Measurements from ENCODE around the gene FOXJ3.

GRCh38 chr1:42311897-42312296 is 23.1 kb downstream of the FOXJ3 start:
- no peak for TF ChIP-seq CTCF (IDR thresholded peaks at IDR 0.05; ENCODE audit: poor library complexity)
- TF ChIP-seq EZH2 (IDR thresholded peaks at IDR 0.05; ENCODE audit: borderline replicate concordance): no peak
- TF ChIP-seq EZH2phosphoT487 (IDR thresholded peaks at IDR 0.05; ENCODE audit: low read depth, severe bottlenecking, unreplicated experiment): no peak
